ENCODE measurements around the gene BARX1.
"Not testable (repeated sequence)": the region's sequence is repeated elsewhere in the genome, so short reads cannot be mapped to it uniquely, and the experiment has no call there.

The BARX1 gene

GRCh38 chr9:93965830-93966577, 10.8 kb upstream of the BARX1 start:
- no peak for DNase-seq (ENCODE audit: low read depth in 2 of 2)

DNA sequence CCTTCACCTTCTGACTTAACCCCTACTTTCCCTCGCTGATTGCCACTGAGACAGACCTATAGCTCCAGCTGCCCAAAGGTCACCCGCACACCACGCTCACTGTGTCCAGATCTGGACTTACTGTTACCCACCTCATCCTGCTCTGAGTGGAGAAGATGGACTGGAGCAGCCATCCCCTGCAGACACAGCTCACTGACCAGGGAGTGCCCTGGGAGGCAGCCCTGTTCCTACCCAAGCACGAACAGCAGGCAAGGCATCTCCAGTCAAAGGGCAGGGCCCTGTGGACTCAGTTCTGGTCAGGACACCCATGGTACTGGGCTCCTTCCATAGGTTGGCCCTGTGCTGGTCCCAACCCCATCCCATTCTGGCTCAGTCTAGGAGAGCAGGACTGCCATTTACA, 9.5 kb upstream of the BARX1 start:
- no peak for DNase-seq (ENCODE audit: low read depth in 2 of 2)

- DNase-seq (ENCODE audit: low read depth in 2 of 2) = no peak
These were observed 8.8 kb upstream of the BARX1 start for GRCh38 chr9:93963969-93964368.

GRCh38 chr9:93963489-93963888, 8.3 kb upstream of the BARX1 start:
- not testable (repeated sequence) for DNase-seq (ENCODE audit: low read depth in 2 of 2)

DNA sequence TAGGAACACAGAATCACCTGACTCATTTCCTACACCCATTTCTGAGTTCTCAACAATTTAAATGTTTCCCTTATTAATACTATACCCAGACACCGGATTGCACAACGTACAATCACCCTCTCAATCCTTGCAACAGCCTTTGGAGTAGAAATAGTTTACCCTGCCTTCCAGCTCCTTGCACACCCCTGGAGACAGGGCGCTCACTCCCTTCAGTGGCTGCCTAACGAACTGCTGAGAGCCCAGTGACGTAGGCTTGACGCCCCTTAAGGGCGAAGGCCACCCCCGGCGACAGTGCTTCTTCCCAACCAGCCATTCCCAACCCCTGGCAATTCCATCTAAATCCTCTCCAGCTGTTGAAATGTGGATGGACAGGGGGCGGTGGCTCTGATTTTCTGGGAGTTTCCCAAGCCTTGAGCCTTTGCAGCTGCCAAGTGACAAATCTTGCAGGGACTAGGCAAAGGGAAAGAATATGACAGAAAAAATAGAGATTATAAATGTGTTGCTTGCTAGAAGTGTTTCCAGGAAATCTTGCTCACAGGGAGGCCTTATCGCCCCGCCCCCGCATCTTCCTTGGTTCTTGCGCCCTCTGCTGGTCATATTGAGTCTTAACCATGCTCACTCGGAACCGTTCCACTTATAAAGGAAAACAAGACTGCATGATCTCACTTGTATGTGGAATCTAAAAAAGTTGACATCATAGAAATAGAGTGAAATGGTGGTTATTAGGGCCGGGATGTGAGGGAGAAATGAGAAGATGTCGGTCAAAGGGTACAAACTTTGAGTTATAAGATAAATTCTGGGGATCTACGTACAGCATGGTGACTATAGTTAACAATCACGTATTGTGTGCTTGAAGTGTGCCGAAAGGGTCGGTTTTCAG, 7.6 kb upstream of the BARX1 start:
- peak; percentile 58 to 64 for DNase-seq (ENCODE audit: low read depth in 2 of 2)

- DNase-seq (ENCODE audit: low read depth in 2 of 2) = no peak
These were observed 6.9 kb upstream of the BARX1 start for GRCh38 chr9:93962017-93962416.

DNA sequence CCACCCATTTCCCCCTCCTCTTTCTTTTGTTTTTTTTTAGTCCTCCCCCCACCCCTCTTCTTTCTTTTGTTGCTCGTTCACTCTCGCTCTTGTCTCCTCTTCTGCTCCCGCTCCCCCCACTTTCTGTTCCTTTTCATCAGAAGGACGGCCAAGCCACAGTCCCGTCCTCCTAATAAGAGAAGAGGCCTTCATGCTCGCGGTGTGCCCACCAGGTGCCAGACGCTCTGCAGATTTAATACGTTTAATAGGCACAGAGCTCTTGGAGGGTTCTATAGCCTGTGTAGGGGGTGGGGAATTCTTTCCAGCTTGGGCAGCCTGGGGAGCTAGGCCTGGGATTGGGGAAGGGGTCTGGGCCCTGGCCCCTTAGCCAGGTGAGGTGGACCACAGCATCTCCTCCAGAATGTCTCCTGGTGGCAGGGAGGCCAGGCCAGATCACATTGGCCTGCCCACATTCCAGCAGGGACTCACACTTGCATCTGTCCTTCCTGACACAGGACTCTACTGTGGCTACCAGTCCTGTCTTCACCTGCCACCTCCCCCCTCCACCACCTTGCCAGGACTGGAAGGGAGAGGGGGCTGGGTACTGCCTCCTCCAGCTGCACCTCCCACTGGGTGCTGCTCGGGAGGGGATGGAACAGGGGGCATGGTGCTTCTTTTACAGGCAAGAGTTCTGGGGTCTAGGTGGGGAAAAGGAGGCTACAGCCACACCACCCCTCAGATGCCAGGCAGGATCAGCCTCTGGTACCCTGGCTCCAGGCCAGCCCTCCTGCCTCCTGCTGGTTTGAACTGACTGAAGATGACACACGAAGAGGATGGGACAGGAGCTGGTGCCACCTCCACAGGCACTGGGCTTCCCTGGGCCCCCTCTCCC, 6.1 kb upstream of the BARX1 start:
- no peak for DNase-seq (ENCODE audit: low read depth in 2 of 2)

GRCh38 chr9:93960221-93960970, 5.2 kb upstream of the BARX1 start:
- no peak for DNase-seq (ENCODE audit: low read depth in 2 of 2)

GRCh38 chr9:93959739-93960154, 4.6 kb upstream of the BARX1 start:
- no peak for DNase-seq (ENCODE audit: low read depth in 2 of 2)

GRCh38 chr9:93958819-93959682, 3.9 kb upstream of the BARX1 start:
- DNase-seq (ENCODE audit: low read depth in 2 of 2) = no peak

GRCh38 chr9:93958121-93958818, 3.1 kb upstream of the BARX1 start:
- no peak for DNase-seq (ENCODE audit: low read depth in 2 of 2)

- DNase-seq (ENCODE audit: low read depth in 2 of 2) = no peak
These were observed 1.0 kb upstream of the BARX1 start for GRCh38 chr9:93955981-93956784.

- no peak for DNase-seq (ENCODE audit: low read depth in 2 of 2)
These were observed 607 bp downstream of the BARX1 start for GRCh38 chr9:93954434-93955061.

DNA sequence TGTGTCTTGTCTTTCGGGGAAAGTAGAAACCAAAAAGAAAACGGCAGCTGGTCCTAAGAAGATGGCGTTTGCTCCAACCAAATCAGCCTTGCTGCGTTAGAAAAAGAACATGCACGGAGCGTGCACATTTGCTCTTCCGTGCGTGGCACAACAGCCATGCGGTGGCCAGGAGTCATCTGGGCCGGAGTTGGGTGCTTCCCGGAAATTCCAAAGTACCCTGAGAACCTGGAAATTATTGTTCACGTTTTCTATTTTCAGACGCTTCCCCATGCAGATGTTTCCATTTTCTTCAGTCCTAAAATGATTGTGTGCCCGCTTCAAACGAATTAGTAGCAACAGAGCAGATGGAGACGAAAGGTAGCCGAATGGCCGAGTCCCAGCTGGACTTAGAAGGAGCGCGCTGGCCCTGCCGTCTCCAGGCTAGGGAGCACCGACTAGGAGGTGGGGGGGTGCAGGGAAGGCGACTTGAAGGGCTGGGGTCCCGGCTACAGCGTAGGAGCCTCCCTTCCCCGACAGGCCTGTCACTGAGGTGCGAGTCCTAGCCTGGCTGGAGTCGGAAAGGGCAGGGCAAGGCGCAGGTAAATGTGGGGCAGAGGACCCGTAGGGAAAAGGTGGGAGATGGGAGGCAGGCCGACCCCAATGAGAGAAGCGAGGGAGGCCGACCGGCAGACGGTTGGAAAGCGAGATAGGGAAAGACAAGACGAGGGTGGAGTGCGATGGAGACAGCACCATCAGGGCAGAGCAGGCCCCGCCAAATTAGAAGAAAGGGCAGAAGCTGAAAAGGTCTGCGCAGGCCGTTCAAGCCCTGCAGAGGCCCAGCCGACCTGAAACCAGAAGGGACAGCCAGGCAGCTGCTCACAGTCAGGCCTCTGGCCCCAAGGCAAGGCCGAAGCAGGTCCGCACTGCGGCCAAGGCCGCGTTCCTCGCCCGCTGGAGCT, 1.4 kb downstream of the BARX1 start:
- no peak for DNase-seq (ENCODE audit: low read depth in 2 of 2)

DNA sequence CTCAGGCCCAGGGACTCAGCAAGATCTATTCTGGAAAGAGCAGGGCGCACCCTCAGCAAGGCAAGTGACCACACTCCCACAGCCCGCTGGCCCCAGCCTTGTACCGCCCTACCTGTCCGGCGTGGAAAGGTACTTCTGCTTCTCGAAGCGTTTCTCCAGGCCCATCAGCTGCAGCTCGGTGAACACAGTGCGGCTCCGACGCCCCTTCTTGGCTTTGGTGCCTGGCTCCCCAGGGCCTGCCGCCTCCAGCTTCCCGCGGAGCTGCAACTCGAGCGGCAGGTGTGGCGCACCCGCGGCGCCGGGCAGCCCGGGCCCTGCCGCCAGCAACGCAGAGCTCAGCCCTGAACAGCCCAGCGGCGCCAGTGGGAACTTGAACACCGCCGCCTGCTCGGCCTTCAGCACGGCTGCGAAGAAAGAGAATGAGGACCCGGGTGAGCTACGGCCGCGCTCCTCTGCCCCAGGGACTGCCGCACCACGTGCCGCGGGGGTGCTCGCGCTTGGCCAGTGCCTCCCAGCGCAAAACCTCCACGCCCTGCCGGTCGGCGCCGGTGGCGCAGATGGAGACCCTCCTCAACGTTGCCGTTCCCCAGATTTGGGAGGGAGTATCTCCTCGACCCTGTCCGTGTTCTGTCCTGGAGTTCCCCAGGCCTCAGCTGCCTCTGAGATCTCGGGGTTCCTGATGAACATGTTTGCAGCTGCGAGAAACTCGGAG, 2.2 kb downstream of the BARX1 start:
- no peak for DNase-seq (ENCODE audit: low read depth in 2 of 2)

DNA sequence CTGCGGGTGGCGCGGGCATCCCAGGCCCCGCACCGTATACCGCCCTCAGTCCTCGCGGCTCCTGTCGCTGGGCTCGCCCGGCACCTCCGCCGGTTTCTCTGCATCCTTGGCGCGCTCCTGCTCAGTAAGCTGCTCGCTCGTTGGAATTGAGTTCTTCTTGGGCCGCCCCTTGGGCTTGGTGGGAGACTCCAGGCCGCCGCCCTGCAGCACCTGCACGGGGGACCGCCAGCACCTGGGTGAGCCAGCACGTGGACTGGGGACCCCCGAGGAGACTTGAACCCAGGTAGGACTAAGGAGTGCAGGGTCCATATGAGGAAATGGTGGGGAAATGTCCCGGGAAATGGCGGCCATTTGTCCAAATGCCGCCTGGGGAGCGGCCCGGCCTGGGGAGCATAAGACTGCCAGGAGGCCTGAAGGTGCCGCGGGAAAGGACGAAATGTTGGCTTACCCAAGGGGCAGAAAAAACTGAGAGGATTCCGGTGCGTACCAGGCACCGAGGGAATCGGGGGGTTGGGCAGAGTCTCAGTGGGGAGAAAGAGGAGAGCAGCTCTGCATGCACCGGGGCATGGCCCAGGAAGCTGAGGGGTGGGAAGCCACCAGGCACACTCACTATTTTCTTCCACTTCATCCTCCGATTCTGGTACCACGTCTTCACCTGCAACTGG, 2.9 kb downstream of the BARX1 start:
- DNase-seq (ENCODE audit: low read depth in 2 of 2) = no peak

Data from stimulated activated CD8-positive, alpha-beta memory T cell treated with anti-CD3 and anti-CD28 coated beads, Interleukin-2, amount 100 ng/mL, for 48 hours (primary cell).